ENCODE results near the gene RBM3. TPM values are rescaled to one million over a fixed set of nuclear protein-coding genes. Genes with fewer than 3 reads are reported as not detected.
A peak's percentile ranks its signal among the peaks of the same experiment; 100 is the strongest.

The RBM3 gene
- polyA plus RNA-seq, 3 donors = 187 to 302 (median 203) TPM

- Histone ChIP-seq H3K27ac (ENCODE audit: low read depth in 1 of 2, low read length in 2 of 2) (no peak overlapping the region), H2AFZ (ENCODE audit: insufficient read depth, low read depth, low read length, poor library complexity, severe bottlenecking) (no peak overlapping the region), H3K27me3 (ENCODE audit: control insufficient read depth in 2 of 2, insufficient read depth in 2 of 2, low read length in 2 of 2) (no peaks in the 10 kb centered on the region), H3K9ac (ENCODE audit: insufficient read depth, low read length, poor library complexity, severe bottlenecking) (no peak overlapping the region), H3K79me2 (ENCODE audit: insufficient read depth, low read length) (no peaks in the 10 kb centered on the region), H3K4me1 (ENCODE audit: control insufficient read depth in 1 of 2, insufficient read depth in 2 of 2, low read length in 2 of 2) (peaks cover 8 to 23% of the 10 kb centered on the region in 2 donors), H4K20me1 (ENCODE audit: insufficient read depth, low read length) (no peaks in the 10 kb centered on the region), H3K9me3 (replicated peaks in 1 of 2; ENCODE audit: control insufficient read depth in 1 of 2, insufficient read depth in 1 of 2, low read length in 2 of 2) (no peaks in the 10 kb centered on the region), H3K4me2 (replicated peaks; ENCODE audit: extremely low read depth, low read length, poor library complexity, severe bottlenecking) (no peak overlapping the region), H3K36me3 (replicated peaks in 1 of 2; ENCODE audit: control insufficient read depth in 1 of 2, insufficient read depth in 2 of 2, low read length in 2 of 2) (no peaks in the 10 kb centered on the region), H3K4me3 (replicated peaks in 1 of 3; ENCODE audit: low read depth in 2 of 3, low read length in 3 of 3) (no peak overlapping the region)
- peaks cover 0 to 13% (median 1%) of the 10 kb centered on the region in 7 donors for H3K9me3 Mint-ChIP-seq
- intact Hi-C loops (cut with micrococcal nuclease) = no loop called here
- peaks cover 23% of the 10 kb centered on the region for H3K4me1 Mint-ChIP-seq
- no CpG with 5 or more reads among the region's 5 CpGs for WGBS (ENCODE audit: insufficient coverage)
- no peaks in the 10 kb centered on the region for H3K36me3 Mint-ChIP-seq
- H3K27ac Mint-ChIP-seq = peak overlapping the region in 1 of 7 donors; percentile 72
- DNase-seq = peak in 2 of 3 donors; percentile 4 to 21
- no peak overlapping the region for H3K4me3 Mint-ChIP-seq
- H3K27me3 Mint-ChIP-seq (ENCODE audit: low read depth in 3 of 3) = peaks cover 0 to 8% (median 2%) of the 10 kb centered on the region in 3 donors
- TF ChIP-seq CTCF (IDR thresholded peaks at IDR 0.05) = no peak
These were observed 52.4 kb downstream of the RBM3 start for GRCh38 chrX:48626401-48627298.

Small RNA genes within 50 kb of the gene (small RNA-seq; reads per million reads assigned to genes)
- not detected for gene MRPL32P1 (ENCODE audit: insufficient read length, low read depth)

Other genes with a start within 250 kb of the RBM3 start
- gene SSX3, start 217.8 kb upstream of the RBM3 start, polyA plus RNA-seq = not detected
- not detected for gene SSX4, start 190.9 kb upstream of the RBM3 start, polyA plus RNA-seq
- gene SSX4B, start 162.5 kb upstream of the RBM3 start, polyA plus RNA-seq = not detected
- under 1 TPM; 0.60 to 0.94 (median 0.69) TPM for gene SLC38A5, start 104.2 kb upstream of the RBM3 start, polyA plus RNA-seq
- 10 to 100 TPM; 36.6 to 44.3 (median 40.4) TPM for gene FTSJ1, start 98.3 kb upstream of the RBM3 start, polyA plus RNA-seq
- 10 to 100 TPM in 1 of 3 donors, 1 to 10 TPM in 2; 7.5 to 10.5 (median 7.8) TPM for gene PORCN, start 65.5 kb upstream of the RBM3 start, polyA plus RNA-seq
- gene EBP, start 52.7 kb upstream of the RBM3 start, polyA plus RNA-seq = 10 to 100 TPM; 47.2 to 59.5 (median 47.4) TPM
- 10 to 100 TPM in 1 of 3 donors, 1 to 10 TPM in 2; 5.7 to 16.9 (median 6.6) TPM for gene TBC1D25, start 34.8 kb upstream of the RBM3 start, polyA plus RNA-seq
- gene WDR13, start 23.0 kb downstream of the RBM3 start, polyA plus RNA-seq = 100 to 1,000 TPM in 1 of 3 donors, 10 to 100 TPM in 2; 68.6 to 171 (median 93.3) TPM
- gene WAS, start 109.3 kb downstream of the RBM3 start, polyA plus RNA-seq = 100 to 1,000 TPM in 1 of 3 donors, 10 to 100 TPM in 2; 22.8 to 159 (median 38.0) TPM
- 1 to 10 TPM; 2.8 to 3.4 (median 2.9) TPM for gene SUV39H1, start 122.2 kb downstream of the RBM3 start, polyA plus RNA-seq
- not detected for gene GLOD5, start 187.3 kb downstream of the RBM3 start, polyA plus RNA-seq
- not detected for gene GATA1, start 212.1 kb downstream of the RBM3 start, polyA plus RNA-seq
- 10 to 100 TPM; 12.7 to 67.0 (median 19.7) TPM for gene HDAC6, start 227.6 kb downstream of the RBM3 start, polyA plus RNA-seq

All from CD14-positive monocyte (primary cell).